ENCODE measurements around the gene PLXNA2. TPM values are rescaled to one million over a fixed set of nuclear protein-coding genes. Genes with fewer than 3 reads are reported as not detected.

The PLXNA2 gene
- total and polyA plus RNA-seq, 2 of the 13 experiments (the other 11 are each of a cell fraction or from before 2014, with no cell fraction given) = 1.1 to 2.1 TPM

- TF ChIP-seq ZNF275 (CRISPR knock-in tag; IDR thresholded peaks at IDR 0.05; ENCODE audit: borderline replicate concordance) = no peak
- peak; percentile 13 for TF ChIP-seq TEAD3 (CRISPR knock-in tag; optimal IDR thresholded peaks at IDR 0.05; ENCODE audit: borderline replicate concordance)
- 0 out of 2 replicates have a peak, but pooled peaks have one; percentile 38 for TF ChIP-seq SP5 (CRISPR knock-in tag; IDR thresholded peaks at IDR 0.05; ENCODE audit: borderline replicate concordance, low read depth)
- peak; percentile 43; the same call in 1 of the 2 replicates for TF ChIP-seq KDM2A (CRISPR knock-in tag; IDR thresholded peaks at IDR 0.05; ENCODE audit: borderline replicate concordance, low read depth)
- TF ChIP-seq ZNF451 (CRISPR knock-in tag; IDR thresholded peaks at IDR 0.05) = no peak
- no peak for TF ChIP-seq MATR3 (CRISPR knock-in tag; IDR thresholded peaks at IDR 0.05)
- no peak for TF ChIP-seq ZNF496 (CRISPR knock-in tag; IDR thresholded peaks at IDR 0.05; ENCODE audit: insufficient replicate concordance)
- TF ChIP-seq ZFP91 (CRISPR knock-in tag; IDR thresholded peaks at IDR 0.05; ENCODE audit: borderline replicate concordance) = 0 out of 2 replicates have a peak, but pooled peaks have one; percentile 23
- peak; percentile 44; the same call in 1 of the 2 replicates for TF ChIP-seq ELF1 (CRISPR knock-in tag; IDR thresholded peaks at IDR 0.05)
- no peak for TF ChIP-seq CREB1 (IDR thresholded peaks at IDR 0.05)
- TF ChIP-seq CREB1 (CRISPR knock-in tag; IDR thresholded peaks at IDR 0.05) = no peak
- TF ChIP-seq ZC3H4 (CRISPR knock-in tag; IDR thresholded peaks at IDR 0.05; ENCODE audit: borderline replicate concordance) = no peak
- TF ChIP-seq ZNF547 (CRISPR knock-in tag; IDR thresholded peaks at IDR 0.05) = no peak
- TF ChIP-seq ZNF263 (CRISPR knock-in tag; IDR thresholded peaks at IDR 0.05) = peak; percentile 52; the same call in 1 of the 2 replicates
- TF ChIP-seq ZNF234 (CRISPR knock-in tag; conservative IDR thresholded peaks at IDR 0.05) = no peak
- peak; percentile 48; the same call in 1 of the 2 replicates for TF ChIP-seq SP4 (CRISPR knock-in tag; IDR thresholded peaks at IDR 0.05)
- TF ChIP-seq ZNF292 (CRISPR knock-in tag; IDR thresholded peaks at IDR 0.05; ENCODE audit: borderline replicate concordance, low read depth) = no peak
- peak; percentile 35; the same call in 1 of the 2 replicates for TF ChIP-seq GATAD2A (CRISPR knock-in tag; IDR thresholded peaks at IDR 0.05)
- TF ChIP-seq, protein P1, sequence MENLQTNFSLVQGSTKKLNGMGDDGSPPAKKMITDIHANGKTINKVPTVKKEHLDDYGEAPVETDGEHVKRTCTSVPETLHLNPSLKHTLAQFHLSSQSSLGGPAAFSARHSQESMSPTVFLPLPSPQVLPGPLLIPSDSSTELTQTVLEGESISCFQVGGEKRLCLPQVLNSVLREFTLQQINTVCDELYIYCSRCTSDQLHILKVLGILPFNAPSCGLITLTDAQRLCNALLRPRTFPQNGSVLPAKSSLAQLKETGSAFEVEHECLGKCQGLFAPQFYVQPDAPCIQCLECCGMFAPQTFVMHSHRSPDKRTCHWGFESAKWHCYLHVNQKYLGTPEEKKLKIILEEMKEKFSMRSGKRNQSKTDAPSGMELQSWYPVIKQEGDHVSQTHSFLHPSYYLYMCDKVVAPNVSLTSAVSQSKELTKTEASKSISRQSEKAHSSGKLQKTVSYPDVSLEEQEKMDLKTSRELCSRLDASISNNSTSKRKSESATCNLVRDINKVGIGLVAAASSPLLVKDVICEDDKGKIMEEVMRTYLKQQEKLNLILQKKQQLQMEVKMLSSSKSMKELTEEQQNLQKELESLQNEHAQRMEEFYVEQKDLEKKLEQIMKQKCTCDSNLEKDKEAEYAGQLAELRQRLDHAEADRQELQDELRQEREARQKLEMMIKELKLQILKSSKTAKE (CRISPR knock-in tag; IDR thresholded peaks at IDR 0.05; ENCODE audit: borderline replicate concordance) = no peak
- peak; percentile 19; the same call in 1 of the 2 replicates for TF ChIP-seq SALL1 (CRISPR knock-in tag; IDR thresholded peaks at IDR 0.05)
- no peak for TF ChIP-seq KDM6A (CRISPR knock-in tag; IDR thresholded peaks at IDR 0.05; ENCODE audit: low read depth)
- peak; percentile 45 for TF ChIP-seq ZNF629 (CRISPR knock-in tag; conservative IDR thresholded peaks at IDR 0.05)
Measured at GRCh38 chr1:208132287-208132882, 111.8 kb downstream of the PLXNA2 start (continued).

Data from HepG2 (cell line).